Naive thymus-derived CD4-positive, alpha-beta T cell (primary cell): ENCODE results near the gene SLC8A2. TPM values are rescaled to one million over a fixed set of nuclear protein-coding genes. Genes with fewer than 3 reads are reported as not detected.
A peak's percentile ranks its signal among the peaks of the same experiment; 100 is the strongest.

Source experiments
- ATAC-seq: fragments of 150-1000 bp; cut with Tn5 transposase; 2 replicates; pipeline ENCODE4 v1.10.0; 2021; ENCODE audit warnings: mild to moderate bottlenecking, moderate library complexity
- CTCF ChIA-PET: fragments of 350-600 bp; sonication (Branson Sonifier 250); formaldehyde crosslinking; loops from one replicate; lab custom pipeline; 2021; ENCODE audit warnings: antibody characterized with exemption; lab: Charles Lee
- POLR2A ChIA-PET: fragments of 350-600 bp; sonication (Branson Sonifier 250); formaldehyde crosslinking; loops from one replicate; lab custom pipeline; 2021; ENCODE audit warnings: antibody characterized with exemption, inconsistent platforms; lab: Charles Lee
- DNase-seq, 9 donors: peaks; one replicate each; pipeline versions ENCODE4 v3.0.0 to v3.0.0-alpha.2; 2020 to 2022; ENCODE audit warnings: mixed read lengths in 1 of 9
- H3K27ac ChIP-seq: one replicate; pipeline ENCODE4 v1.7.0; 2013; ENCODE audit warnings: mild to moderate bottlenecking, low read depth, low read length, moderate library complexity
- H3K27me3 ChIP-seq, 2 donors: one replicate each; pipeline ENCODE4 v1.7.0; 2013; ENCODE audit warnings: low read length in 2 of 2, mild to moderate bottlenecking in 2 of 2, moderate library complexity in 2 of 2; ENCODE audit not compliant: control insufficient read depth in 2 of 2, insufficient read depth in 2 of 2
- H3K36me3 ChIP-seq, 3 experiments: 1 replicate in 2 of 3; 2 replicates in 1 of 3; pipeline ENCODE4 v1.7.0; 2013; ENCODE audit warnings: low read length in 3 of 3, mild to moderate bottlenecking in 3 of 3, moderate library complexity in 1 of 3; ENCODE audit not compliant: insufficient read depth in 3 of 3, control insufficient read depth in 2 of 3
- H3K4me1 ChIP-seq, 2 donors: one replicate each; pipeline ENCODE4 v1.7.0; 2013; ENCODE audit warnings: low read length in 2 of 2, mild to moderate bottlenecking in 2 of 2, moderate library complexity in 1 of 2; ENCODE audit not compliant: control insufficient read depth in 2 of 2, insufficient read depth in 2 of 2
- H3K4me3 ChIP-seq: 2 replicates; pipeline ENCODE4 v1.7.0; 2013; ENCODE audit warnings: mild to moderate bottlenecking, low read length
- H3K9me3 ChIP-seq, 3 experiments: 1 replicate in 2 of 3; 2 replicates in 1 of 3; pipeline ENCODE4 v1.7.0; 2013; ENCODE audit warnings: low read length in 3 of 3; ENCODE audit not compliant: control insufficient read depth in 2 of 3
- H3K27ac Mint-ChIP-seq, 9 donors: one replicate each; pipeline ENCODE4 v1.8.0; 2020 to 2022; ENCODE audit warnings: mixed read lengths in 9 of 9, mild to moderate bottlenecking in 8 of 9, moderate library complexity in 5 of 9, inconsistent platforms in 2 of 9
- H3K27me3 Mint-ChIP-seq, 5 donors: one replicate each; pipeline ENCODE4 v1.8.0; 2021 to 2022; ENCODE audit warnings: mixed read lengths in 5 of 5, mild to moderate bottlenecking in 1 of 5
- H3K36me3 Mint-ChIP-seq, 5 donors: one replicate each; pipeline ENCODE4 v1.8.0; 2020 to 2022; ENCODE audit warnings: mixed read lengths in 5 of 5, mild to moderate bottlenecking in 3 of 5, inconsistent platforms in 1 of 5
- H3K4me1 Mint-ChIP-seq, 7 donors: one replicate each; pipeline ENCODE4 v1.8.0; 2020 to 2022; ENCODE audit warnings: mixed read lengths in 7 of 7, mild to moderate bottlenecking in 3 of 7, inconsistent platforms in 1 of 7
- H3K4me3 Mint-ChIP-seq, 10 donors: one replicate each; pipeline ENCODE4 v1.8.0; 2020 to 2022; ENCODE audit warnings: mild to moderate bottlenecking in 10 of 10, mixed read lengths in 10 of 10, moderate library complexity in 6 of 10, inconsistent platforms in 2 of 10
- H3K9me3 Mint-ChIP-seq, 11 donors: one replicate each; pipeline ENCODE4 v1.8.0; 2020 to 2022; ENCODE audit warnings: mixed read lengths in 11 of 11, mild to moderate bottlenecking in 4 of 11, inconsistent platforms in 1 of 11, moderate library complexity in 1 of 11
- intact Hi-C, 2 donors: fragments of 100-400 bp; cut with micrococcal nuclease; formaldehyde crosslinking; loops; one replicate each; pipeline ENCODE4 v1.15.1; 2023
- polyA plus RNA-seq, 2 donors: library from polyadenylated mRNA; unstranded; fragments of 300-500 nt; fragmentation: Illumina TruSeq; gene quantifications; one replicate each; pipeline ENCODE4 v1.2.3, GENCODE V29; 2021
- total RNA-seq, 6 experiments: library from RNA in 5 of 6; stranded (reverse) in 5 of 6; gene quantifications; 1 replicate in 5 of 6; 2 replicates in 1 of 6; pipeline ENCODE4 v1.2.3 and lab custom pipeline; 2021 to 2026

SLC8A2 gene
- total and polyA plus RNA-seq, 7 experiments from 2014 or later: 0.05 to 0.19 (median 0.19) TPM; not detected in 4

DNA sequence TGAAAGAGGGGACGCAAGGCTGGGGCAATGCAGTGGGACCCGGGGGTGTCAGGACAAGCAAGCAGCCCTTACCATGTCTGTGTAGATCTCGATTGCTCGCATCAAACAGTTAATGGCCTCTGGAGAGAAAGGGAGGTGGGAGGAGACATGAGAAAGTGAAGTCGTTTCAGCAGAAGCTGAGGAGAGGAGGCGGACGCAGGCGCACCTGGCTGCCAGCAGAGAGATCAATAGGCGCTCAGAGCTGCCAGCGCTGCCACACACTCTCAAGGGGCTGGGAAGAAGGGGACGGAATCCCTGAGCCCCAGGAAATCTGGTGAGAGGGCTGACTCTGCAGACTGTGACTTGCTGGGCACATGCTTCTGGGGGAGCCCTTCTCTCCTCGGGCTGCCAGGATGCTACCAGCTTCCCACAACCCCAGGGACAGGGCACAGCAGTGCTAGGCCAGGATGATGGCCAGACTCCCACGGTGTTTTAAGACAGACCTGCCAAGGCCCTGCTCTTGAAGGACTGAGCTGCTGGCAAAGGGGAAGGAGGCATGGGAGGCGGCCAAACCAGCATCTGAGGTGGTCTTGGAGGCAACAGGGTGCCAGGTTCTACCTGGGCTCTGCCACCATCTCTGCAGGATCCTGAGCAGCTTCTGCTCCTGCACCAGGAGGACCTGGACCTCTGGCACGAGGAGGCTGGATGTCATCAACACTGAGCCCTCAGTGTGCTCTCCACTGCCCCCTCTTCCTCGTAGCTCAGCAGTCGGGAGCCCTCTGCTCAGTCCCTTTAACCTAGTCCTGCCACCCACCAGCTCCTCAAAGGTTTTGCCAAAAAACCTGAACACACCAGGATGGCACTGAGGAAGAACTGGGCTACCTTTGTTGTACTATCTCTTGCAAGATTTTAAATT is 24.0 kb upstream of the SLC8A2 start:
- peak overlapping the region in 1 of 10 donors; percentile 36 for H3K4me3 Mint-ChIP-seq
- intact Hi-C loops: no loop called here

GRCh38 chr19:47494729-47495128 is 23.0 kb upstream of the SLC8A2 start:
- no peak for ATAC-seq
- Histone ChIP-seq H3K36me3 (peaks cover 0 to 91% (median 8%) of the 10 kb centered on the region in 3 experiments), H3K9me3 (no peaks in the 10 kb centered on the region), H3K4me3 (no peak overlapping the region), H3K27me3 (no peaks in the 10 kb centered on the region), H3K27ac (no peak overlapping the region), H3K4me1 (no peaks in the 10 kb centered on the region)
- Mint-ChIP-seq H3K4me1 (peaks cover 0 to 33% (median 17%) of the 10 kb centered on the region in 7 donors), H3K27me3 (no peaks in the 10 kb centered on the region), H3K9me3 (no peaks in the 10 kb centered on the region), H3K27ac (peak overlapping the region in 2 of 9 donors; percentile 6 to 41), H3K36me3 (peaks cover 0 to 21% (median 3%) of the 10 kb centered on the region in 5 donors), H3K4me3 (no peak overlapping the region)
- intact Hi-C loops: no loop called here
- CTCF ChIA-PET: no interaction called here
- POLR2A ChIA-PET: interaction anchor here (2.7 kb wide), 1 partner anchor 10 kb away, joined by 9 read pairs; the partner anchor contains the start of gene KPTN
- no peak for DNase-seq

More for the DNA sequence above, 24.0 kb upstream of the SLC8A2 start:
- Mint-ChIP-seq H3K27me3 (no peaks in the 10 kb centered on the region), H3K36me3 (peaks cover 0 to 18% (median 1%) of the 10 kb centered on the region in 5 donors), H3K27ac (peak overlapping the region in 7 of 9 donors; percentile 16 to 85 (median 52)), H3K9me3 (no peaks in the 10 kb centered on the region), H3K4me1 (peaks cover 0 to 32% (median 14%) of the 10 kb centered on the region in 7 donors)
- ChIA-PET POLR2A (interaction anchor here (0.8 to 2.7 kb wide), 2 partner anchors 11 to 105 kb away, joined by 3 to 9 read pairs; partner anchors contain the start of gene KPTN), CTCF (no interaction called here)
- peak in 1 of 9 donors; percentile 26 for DNase-seq
- Histone ChIP-seq H3K4me3 (no peak overlapping the region), H3K9me3 (no peaks in the 10 kb centered on the region), H3K4me1 (no peaks in the 10 kb centered on the region), H3K36me3 (peaks cover 0 to 91% (median 3%) of the 10 kb centered on the region in 3 experiments), H3K27ac (no peak overlapping the region), H3K27me3 (no peaks in the 10 kb centered on the region)
- no peak for ATAC-seq

GRCh38 chr19:47494211-47494547 is 22.5 kb upstream of the SLC8A2 start:
- H3K27ac Mint-ChIP-seq: peak overlapping the region in 1 of 9 donors; percentile 41
- H3K9me3 Mint-ChIP-seq: no peaks in the 10 kb centered on the region
- Histone ChIP-seq H3K4me3 (no peak overlapping the region), H3K27ac (no peak overlapping the region), H3K4me1 (no peaks in the 10 kb centered on the region), H3K27me3 (no peaks in the 10 kb centered on the region), H3K36me3 (peaks cover 0 to 91% (median 13%) of the 10 kb centered on the region in 3 experiments), H3K9me3 (no peaks in the 10 kb centered on the region)
- H3K27me3 Mint-ChIP-seq: no peaks in the 10 kb centered on the region
- H3K4me1 Mint-ChIP-seq: peaks cover 0 to 33% (median 17%) of the 10 kb centered on the region in 7 donors
- intact Hi-C loops: no loop called here
- H3K4me3 Mint-ChIP-seq: no peak overlapping the region
- no peak for ATAC-seq
- peaks cover 0 to 18% (median 3%) of the 10 kb centered on the region in 5 donors for H3K36me3 Mint-ChIP-seq
- DNase-seq: no peak
- CTCF ChIA-PET: no interaction called here
- POLR2A ChIA-PET: interaction anchor here (2.7 kb wide), 1 partner anchor 9 kb away, joined by 9 read pairs; the partner anchor contains the start of gene KPTN

GRCh38 chr19:47493378-47494210 is 21.9 kb upstream of the SLC8A2 start:
- H3K27me3 Mint-ChIP-seq: no peaks in the 10 kb centered on the region
- H3K27ac Mint-ChIP-seq: peak overlapping the region in 5 of 9 donors; percentile 1 to 80 (median 65)
- ATAC-seq (no peak), DNase-seq (no peak)
- no peaks in the 10 kb centered on the region for H3K9me3 ChIP-seq
- H3K36me3 Mint-ChIP-seq: peaks cover 0 to 15% (median 3%) of the 10 kb centered on the region in 5 donors
- no peak overlapping the region for H3K4me3 ChIP-seq
- H3K4me1 Mint-ChIP-seq: peaks cover 0 to 29% (median 13%) of the 10 kb centered on the region in 7 donors
- peaks cover 0 to 89% (median 13%) of the 10 kb centered on the region in 3 experiments for H3K36me3 ChIP-seq
- ChIA-PET CTCF (no interaction called here), POLR2A (no interaction called here)
- no peaks in the 10 kb centered on the region for H3K27me3 ChIP-seq
- H3K4me3 Mint-ChIP-seq: no peak overlapping the region
- no peaks in the 10 kb centered on the region for H3K4me1 ChIP-seq
- intact Hi-C loops: no loop called here
- no peak overlapping the region for H3K27ac ChIP-seq
- no peaks in the 10 kb centered on the region for H3K9me3 Mint-ChIP-seq

GRCh38 chr19:47492571-47493377 is 21.1 kb upstream of the SLC8A2 start:
- no peak overlapping the region for H3K4me3 ChIP-seq
- Mint-ChIP-seq H3K4me3 (no peak overlapping the region), H3K4me1 (peaks cover 0 to 29% (median 13%) of the 10 kb centered on the region in 7 donors), H3K27me3 (no peaks in the 10 kb centered on the region), H3K9me3 (no peaks in the 10 kb centered on the region), H3K27ac (peak overlapping the region in 3 of 9 donors; percentile 1 to 72 (median 65)), H3K36me3 (peaks cover 0 to 18% (median 3%) of the 10 kb centered on the region in 5 donors)
- DNase-seq (no peak), ATAC-seq (no peak)
- ChIA-PET POLR2A (no interaction called here), CTCF (interaction anchor here (1.0 kb wide), 1 partner anchor 23 kb away, joined by 3 read pairs; no protein-coding TSS in a partner anchor)
- intact Hi-C loops: no loop called here
- H3K27ac ChIP-seq: no peak overlapping the region
- no peaks in the 10 kb centered on the region for H3K9me3 ChIP-seq
- H3K27me3 ChIP-seq: no peaks in the 10 kb centered on the region
- no peaks in the 10 kb centered on the region for H3K4me1 ChIP-seq
- peaks cover 0 to 86% (median 10%) of the 10 kb centered on the region in 3 experiments for H3K36me3 ChIP-seq
